Measurements from ENCODE around the gene PAFAH1B1.

Gene PAFAH1B1

DNA sequence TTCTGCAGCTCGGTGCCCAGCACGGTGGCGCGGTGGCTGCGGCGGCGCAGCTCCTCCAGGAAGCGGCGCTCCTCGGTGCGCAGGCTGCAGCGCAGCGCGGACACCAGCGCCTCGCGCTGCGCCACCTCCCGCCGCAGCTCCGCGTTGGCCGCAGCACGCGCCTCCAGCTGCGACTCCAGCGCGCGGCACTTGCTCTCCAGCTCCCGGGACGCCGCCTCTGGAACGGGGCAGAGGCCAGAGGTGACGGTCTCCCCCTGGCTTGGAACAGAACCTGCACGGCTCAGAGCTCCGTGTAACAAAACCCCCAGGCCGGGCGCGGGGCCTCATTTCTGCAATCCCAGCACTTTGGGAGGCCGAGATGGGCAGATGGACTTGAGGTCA, 131.3 kb downstream of the PAFAH1B1 start:
- no peak overlapping the region for H3K27ac ChIP-seq (ENCODE audit: low read length)
- no peaks in the 10 kb centered on the region for H3K36me3 ChIP-seq (replicated peaks; ENCODE audit: low read depth, low read length)
- no peaks in the 10 kb centered on the region for H4K20me1 ChIP-seq (ENCODE audit: insufficient read depth, low read length)
- H3K4me3 ChIP-seq (ENCODE audit: low read length) = no peak overlapping the region
- H3K27me3 ChIP-seq (ENCODE audit: low read depth, low read length) = no peaks in the 10 kb centered on the region
- no peaks in the 10 kb centered on the region for H3K79me2 ChIP-seq (ENCODE audit: low read length)
- no peaks in the 10 kb centered on the region for H3K9me3 ChIP-seq (ENCODE audit: insufficient read depth, low read length)
- H3K4me2 ChIP-seq (ENCODE audit: low read length) = no peak overlapping the region
- TF ChIP-seq EZH2phosphoT487 (IDR thresholded peaks at IDR 0.05; ENCODE audit: low read depth) = no peak
- TF ChIP-seq, protein P1, sequence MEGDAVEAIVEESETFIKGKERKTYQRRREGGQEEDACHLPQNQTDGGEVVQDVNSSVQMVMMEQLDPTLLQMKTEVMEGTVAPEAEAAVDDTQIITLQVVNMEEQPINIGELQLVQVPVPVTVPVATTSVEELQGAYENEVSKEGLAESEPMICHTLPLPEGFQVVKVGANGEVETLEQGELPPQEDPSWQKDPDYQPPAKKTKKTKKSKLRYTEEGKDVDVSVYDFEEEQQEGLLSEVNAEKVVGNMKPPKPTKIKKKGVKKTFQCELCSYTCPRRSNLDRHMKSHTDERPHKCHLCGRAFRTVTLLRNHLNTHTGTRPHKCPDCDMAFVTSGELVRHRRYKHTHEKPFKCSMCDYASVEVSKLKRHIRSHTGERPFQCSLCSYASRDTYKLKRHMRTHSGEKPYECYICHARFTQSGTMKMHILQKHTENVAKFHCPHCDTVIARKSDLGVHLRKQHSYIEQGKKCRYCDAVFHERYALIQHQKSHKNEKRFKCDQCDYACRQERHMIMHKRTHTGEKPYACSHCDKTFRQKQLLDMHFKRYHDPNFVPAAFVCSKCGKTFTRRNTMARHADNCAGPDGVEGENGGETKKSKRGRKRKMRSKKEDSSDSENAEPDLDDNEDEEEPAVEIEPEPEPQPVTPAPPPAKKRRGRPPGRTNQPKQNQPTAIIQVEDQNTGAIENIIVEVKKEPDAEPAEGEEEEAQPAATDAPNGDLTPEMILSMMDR (IDR thresholded peaks at IDR 0.05; ENCODE audit: low read depth, low read length) = no peak
- H3K4me1 ChIP-seq (ENCODE audit: low read length) = no peaks in the 10 kb centered on the region
- H2AFZ ChIP-seq (ENCODE audit: low read depth, low read length) = no peak overlapping the region
- H3K9ac ChIP-seq (ENCODE audit: low read length) = no peak overlapping the region

DNA sequence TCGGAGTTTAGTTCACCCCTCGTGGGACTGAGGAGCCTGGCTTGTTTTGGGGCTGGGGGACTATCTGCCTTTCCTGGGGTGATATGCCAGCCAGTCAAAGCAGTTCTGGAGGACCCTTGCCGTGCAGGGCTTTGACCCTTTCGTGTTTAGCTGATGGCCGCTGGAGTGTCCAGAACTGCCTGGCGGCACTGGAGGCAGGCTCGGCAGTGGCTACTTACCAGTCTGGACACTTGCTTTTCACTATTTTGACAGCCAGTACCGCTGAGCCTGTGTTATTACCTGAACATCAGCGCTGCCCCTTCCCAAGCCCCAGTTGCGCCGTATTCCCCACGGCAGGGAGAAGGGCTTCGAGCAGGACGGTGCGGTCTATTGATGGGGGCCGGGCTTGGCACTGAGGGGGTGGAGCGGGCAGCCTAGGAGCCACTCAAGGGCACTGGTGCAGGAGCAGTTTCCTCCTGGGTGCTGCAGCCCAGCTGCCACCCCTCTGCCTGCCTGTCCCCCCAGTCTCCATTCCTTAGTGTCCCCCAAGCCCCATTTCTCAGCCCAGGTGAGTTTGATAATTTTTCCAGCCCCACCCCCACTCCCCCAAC, 137.4 kb downstream of the PAFAH1B1 start:
- Histone ChIP-seq H3K36me3 (replicated peaks; ENCODE audit: low read depth, low read length) (no peaks in the 10 kb centered on the region), H3K9ac (ENCODE audit: low read length) (no peak overlapping the region), H3K27ac (ENCODE audit: low read length) (no peak overlapping the region), H3K9me3 (ENCODE audit: insufficient read depth, low read length) (no peaks in the 10 kb centered on the region), H3K4me2 (ENCODE audit: low read length) (no peak overlapping the region), H3K4me1 (ENCODE audit: low read length) (no peaks in the 10 kb centered on the region), H3K79me2 (ENCODE audit: low read length) (no peaks in the 10 kb centered on the region), H4K20me1 (ENCODE audit: insufficient read depth, low read length) (no peaks in the 10 kb centered on the region), H3K4me3 (ENCODE audit: low read length) (no peak overlapping the region), H2AFZ (ENCODE audit: low read depth, low read length) (no peak overlapping the region), H3K27me3 (ENCODE audit: low read depth, low read length) (no peaks in the 10 kb centered on the region)
- no peak for TF ChIP-seq EZH2phosphoT487 (IDR thresholded peaks at IDR 0.05; ENCODE audit: low read depth)
- TF ChIP-seq, protein P1 (IDR thresholded peaks at IDR 0.05; ENCODE audit: low read depth, low read length) = no peak

DNA sequence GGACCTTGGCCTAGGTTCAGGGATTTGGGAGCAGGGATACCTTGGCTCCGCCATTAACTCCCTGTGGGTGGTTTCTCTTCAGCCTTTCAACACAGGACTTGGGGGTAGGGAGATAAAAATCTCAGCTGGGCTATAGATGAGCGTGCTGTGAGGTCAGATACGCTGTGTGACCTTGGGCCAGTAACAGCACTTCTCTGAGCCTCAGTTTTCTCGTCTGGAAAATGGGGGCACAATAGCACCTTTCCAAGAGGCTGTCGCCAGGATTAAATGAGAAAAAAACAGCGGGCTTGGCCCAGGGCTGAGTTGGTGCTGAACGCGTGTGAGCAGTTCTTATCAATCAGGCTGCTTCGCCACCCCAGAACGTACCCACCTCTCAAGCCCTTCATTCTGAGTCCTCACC, 138.4 kb downstream of the PAFAH1B1 start:
- Histone ChIP-seq H3K79me2 (ENCODE audit: low read length) (no peaks in the 10 kb centered on the region), H3K4me1 (ENCODE audit: low read length) (no peaks in the 10 kb centered on the region), H3K27ac (ENCODE audit: low read length) (no peak overlapping the region), H4K20me1 (ENCODE audit: insufficient read depth, low read length) (no peaks in the 10 kb centered on the region), H3K36me3 (replicated peaks; ENCODE audit: low read depth, low read length) (no peaks in the 10 kb centered on the region), H2AFZ (ENCODE audit: low read depth, low read length) (no peak overlapping the region), H3K9ac (ENCODE audit: low read length) (no peak overlapping the region), H3K9me3 (ENCODE audit: insufficient read depth, low read length) (no peaks in the 10 kb centered on the region), H3K4me3 (ENCODE audit: low read length) (no peak overlapping the region), H3K4me2 (ENCODE audit: low read length) (no peak overlapping the region), H3K27me3 (ENCODE audit: low read depth, low read length) (no peaks in the 10 kb centered on the region)
- no peak for TF ChIP-seq EZH2phosphoT487 (IDR thresholded peaks at IDR 0.05; ENCODE audit: low read depth)
- TF ChIP-seq, protein P1 (IDR thresholded peaks at IDR 0.05; ENCODE audit: low read depth, low read length) = no peak

DNA sequence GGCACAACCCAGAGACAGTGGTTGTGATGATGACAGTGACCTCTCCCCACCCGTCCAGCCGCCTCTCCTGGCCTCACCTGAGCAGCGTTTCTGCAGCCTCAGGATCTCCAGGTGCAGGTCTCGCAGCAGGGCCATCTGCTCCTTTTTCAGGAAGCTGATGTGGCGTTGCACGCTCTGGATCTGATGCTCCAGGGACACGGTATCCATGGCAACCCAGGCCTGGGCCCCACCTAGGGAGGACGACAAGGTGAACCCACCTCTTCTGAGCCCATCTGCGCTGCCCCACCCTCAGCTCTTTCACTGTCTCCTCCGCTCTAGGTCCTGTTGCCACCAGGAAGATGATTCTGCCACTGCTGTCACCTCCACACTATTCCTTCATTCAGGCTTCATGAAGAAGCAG, 141.5 kb downstream of the PAFAH1B1 start:
- Histone ChIP-seq H3K27me3 (ENCODE audit: low read depth, low read length) (no peaks in the 10 kb centered on the region), H3K4me2 (ENCODE audit: low read length) (no peak overlapping the region), H3K27ac (ENCODE audit: low read length) (no peak overlapping the region), H4K20me1 (ENCODE audit: insufficient read depth, low read length) (no peaks in the 10 kb centered on the region), H2AFZ (ENCODE audit: low read depth, low read length) (no peak overlapping the region), H3K36me3 (replicated peaks; ENCODE audit: low read depth, low read length) (no peaks in the 10 kb centered on the region), H3K4me3 (ENCODE audit: low read length) (no peak overlapping the region), H3K9me3 (ENCODE audit: insufficient read depth, low read length) (no peaks in the 10 kb centered on the region), H3K9ac (ENCODE audit: low read length) (no peak overlapping the region), H3K4me1 (ENCODE audit: low read length) (no peaks in the 10 kb centered on the region), H3K79me2 (ENCODE audit: low read length) (no peaks in the 10 kb centered on the region)
- TF ChIP-seq, protein P1 (IDR thresholded peaks at IDR 0.05; ENCODE audit: low read depth, low read length) = no peak
- TF ChIP-seq EZH2phosphoT487 (IDR thresholded peaks at IDR 0.05; ENCODE audit: low read depth) = no peak

Data from OCI-LY3 (cell line).